ENCODE results near the gene MICB.

Gene MICB

GRCh38 chr6:31560697-31561058, 62.7 kb downstream of the MICB start:
- no peak for TF ChIP-seq CTCF (IDR thresholded peaks at IDR 0.05; ENCODE audit: low read depth, low read length)
- H3K4me3 ChIP-seq (ENCODE audit: low read depth, low read length), result no peak overlapping the region

Data from WI38 (cell line).